Testis (tissue), 3 donors: Measurements from ENCODE around the gene WNK2. TPM values are rescaled to one million over a fixed set of nuclear protein-coding genes. Genes with fewer than 3 reads are reported as not detected.

Experiments
- DNase-seq: peaks from one replicate; pipeline ENCODE4 v3.0.0-alpha.2; 2019
- H3K27ac ChIP-seq, 2 donors: fragments of 200-600 bp; sonication (generic); one replicate each; pipeline ENCODE4 v1.5.1; 2019
- H3K27me3 ChIP-seq: fragments of 200-600 bp; sonication (generic); one replicate; pipeline ENCODE4 v1.5.1; 2019
- H3K36me3 ChIP-seq: fragments of 200-600 bp; sonication (generic); one replicate; pipeline ENCODE4 v1.5.1; 2017; ENCODE audit warnings: low read depth; ENCODE audit errors: missing control alignments
- H3K4me1 ChIP-seq: fragments of 200-600 bp; sonication (generic); one replicate; pipeline ENCODE4 v1.5.1; 2019
- H3K4me3 ChIP-seq, 2 donors: fragments of 200-600 bp; sonication (generic); one replicate each; pipeline ENCODE4 v1.5.1; 2017 to 2019
- H3K9me3 ChIP-seq: fragments of 200-600 bp; sonication (generic); one replicate; pipeline ENCODE4 v1.5.1; 2017
- CTCF ChIP-seq, 3 experiments: fragments of 450-650 bp in 2 of 3; fragments of 200-600 bp in 1 of 3; sonication (generic) in 1 of 3; IDR thresholded peaks; one replicate each; pipeline ENCODE4 v1.5.1; 2016 to 2019; ENCODE audit warnings: antibody characterized with exemption in 3 of 3, mild to moderate bottlenecking in 2 of 3, moderate library complexity in 1 of 3
- POLR2A ChIP-seq: fragments of 450-650 bp; IDR thresholded peaks from one replicate; pipeline ENCODE4 v1.6.1; 2017; ENCODE audit warnings: antibody characterized with exemption, mild to moderate bottlenecking, moderate library complexity
- WGBS, 2 donors: methylation state at CpG; one replicate each; pipeline ENCODE4 v1.1.5; 2018; 5-methylcytosine and 5-hydroxymethylcytosine counted together
- intact Hi-C: fragments of 100-400 bp; cut with DNase I; formaldehyde crosslinking; loops from one replicate; pipeline ENCODE4 v1.15.1; 2023; ENCODE audit warnings: low total_unique reads
- polyA plus RNA-seq: library from polyadenylated mRNA; stranded (reverse); fragments of 350-450 nt; fragmentation: Illumina TruSeq; extraction: RNeasy Lipid Tissue Mini Kit (QIAGEN cat#74804); gene quantifications from one replicate; pipeline ENCODE4 v1.2.3, GENCODE V29; 2014; ENCODE audit warnings: low read depth, low replicate concordance; ENCODE audit not compliant: insufficient read depth
- total RNA-seq, 2 donors: library from RNA; depleted of rRNA; stranded (reverse); fragments of >200 nt; gene quantifications; one replicate each; pipeline ENCODE4 v1.2.3, GENCODE V29; 2016

The WNK2 gene
- total and polyA plus RNA-seq, 3 donors from 2014 or later, result 29.0 to 91.1 (median 50.5) TPM

DNA sequence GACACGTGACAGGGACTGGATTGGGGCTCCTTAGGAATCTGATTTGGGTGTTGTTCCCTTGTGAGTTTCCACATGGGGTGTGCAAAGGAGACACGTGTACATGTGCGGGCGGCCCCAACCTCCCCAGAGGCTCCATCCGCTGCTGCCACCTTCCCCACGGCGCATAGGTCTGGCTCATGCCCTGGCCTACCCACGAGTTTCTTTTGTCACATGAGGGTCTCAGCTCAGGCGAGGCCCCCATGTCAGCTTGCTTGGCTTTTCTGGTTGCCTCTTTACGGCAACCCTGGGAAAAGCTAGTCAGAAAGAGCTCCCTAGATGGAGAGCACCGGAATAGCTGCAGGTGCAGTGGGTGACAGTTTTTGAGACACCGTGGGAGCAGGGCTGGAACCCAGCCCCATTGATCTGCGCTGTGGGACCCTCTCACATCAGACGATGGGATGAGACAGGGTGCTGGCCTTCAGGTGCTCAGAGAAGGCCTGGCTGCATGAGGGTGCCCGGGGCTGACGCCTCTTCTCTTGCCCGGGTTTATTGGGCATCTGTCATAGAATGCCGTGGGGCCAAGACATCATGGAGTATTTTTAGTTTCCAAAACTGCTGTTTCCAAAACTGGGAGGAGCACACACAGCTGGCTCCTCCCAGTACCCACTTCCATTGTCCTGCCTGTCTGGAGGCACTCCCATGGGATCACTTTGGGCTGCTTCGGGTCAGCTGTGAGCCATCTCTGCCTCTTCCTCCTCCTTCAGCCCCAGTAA is 107.8 kb downstream of the WNK2 start:
- Histone ChIP-seq H3K4me1 (peaks cover 8% of the 10 kb centered on the region), H3K9me3 (no peaks in the 10 kb centered on the region), H3K27me3 (no peaks in the 10 kb centered on the region), H3K36me3 (no peaks in the 10 kb centered on the region), H3K27ac (no peak overlapping the region), H3K4me3 (no peak overlapping the region)
- DNase-seq, result no peak
- intact Hi-C loops, result no loop called here
- TF ChIP-seq POLR2A, result no peak
- TF ChIP-seq CTCF (IDR thresholded peaks at IDR 0.05), result no peak
- WGBS, 2 donors, result 85 to 87% methylated on average over 17 to 19 of the region's 19 CpGs

DNA sequence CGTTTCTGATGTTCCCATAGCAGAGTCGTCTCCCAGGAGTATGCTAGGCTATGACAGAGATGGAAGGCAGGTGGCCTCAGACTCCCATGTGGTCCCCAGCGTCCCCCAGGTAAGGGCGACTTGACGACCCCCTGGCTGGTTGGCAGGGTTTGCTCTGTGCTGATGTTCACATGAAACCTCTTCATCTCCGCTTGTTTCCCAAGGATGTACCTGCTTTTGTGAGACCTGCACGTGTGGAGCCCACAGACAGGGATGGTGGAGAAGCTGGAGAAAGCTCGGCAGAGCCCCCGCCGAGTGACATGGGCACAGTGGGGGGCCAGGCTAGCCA is 108.3 kb downstream of the WNK2 start:
- WGBS, 2 donors, result 86 to 87% methylated on average over 10 of the region's 10 CpGs
- intact Hi-C loops, result no loop called here
- TF ChIP-seq POLR2A, result no peak
- TF ChIP-seq CTCF (IDR thresholded peaks at IDR 0.05), result no peak

GRCh38 chr9:93292664-93293328 is 108.9 kb downstream of the WNK2 start:
- 92 to 96% methylated on average over 28 to 43 of the region's 43 CpGs for WGBS, 2 donors
- peaks cover 8% of the 10 kb centered on the region for H3K4me1 ChIP-seq
- DNase-seq, result no peak
- H3K9me3 ChIP-seq, result no peaks in the 10 kb centered on the region
- H3K27ac ChIP-seq, result no peak overlapping the region
- intact Hi-C loops, result no loop called here
- H3K36me3 ChIP-seq, result no peaks in the 10 kb centered on the region
- no peak overlapping the region for H3K4me3 ChIP-seq
- TF ChIP-seq POLR2A (no peak), CTCF (IDR thresholded peaks at IDR 0.05) (no peak)
- no peaks in the 10 kb centered on the region for H3K27me3 ChIP-seq

More for the DNA sequence above, 108.3 kb downstream of the WNK2 start:
- Histone ChIP-seq H3K9me3 (no peaks in the 10 kb centered on the region), H3K36me3 (no peaks in the 10 kb centered on the region), H3K27me3 (no peaks in the 10 kb centered on the region), H3K4me3 (no peak overlapping the region), H3K27ac (no peak overlapping the region), H3K4me1 (peaks cover 8% of the 10 kb centered on the region)
- DNase-seq, result peak; percentile 10

GRCh38 chr9:93294011-93294410 is 110.1 kb downstream of the WNK2 start:
- no peak for DNase-seq
- Histone ChIP-seq H3K9me3 (no peaks in the 10 kb centered on the region), H3K4me1 (peaks cover 20% of the 10 kb centered on the region), H3K27me3 (no peaks in the 10 kb centered on the region), H3K4me3 (no peak overlapping the region), H3K27ac (no peak overlapping the region), H3K36me3 (no peaks in the 10 kb centered on the region)
- WGBS, 2 donors, result 92 to 95% methylated on average over 9 of the region's 9 CpGs
- intact Hi-C loops, result no loop called here
- TF ChIP-seq POLR2A (no peak), CTCF (IDR thresholded peaks at IDR 0.05) (no peak)

GRCh38 chr9:93295031-93295430 is 111.1 kb downstream of the WNK2 start:
- intact Hi-C loops, result no loop called here
- peak; percentile 87 for DNase-seq
- Histone ChIP-seq H3K9me3 (no peaks in the 10 kb centered on the region), H3K27me3 (no peaks in the 10 kb centered on the region), H3K4me3 (no peak overlapping the region), H3K4me1 (peaks cover 27% of the 10 kb centered on the region), H3K27ac (no peak overlapping the region), H3K36me3 (no peaks in the 10 kb centered on the region)
- 18 to 38% methylated on average over 9 to 12 of the region's 12 CpGs for WGBS, 2 donors
- no peak for TF ChIP-seq POLR2A
